HL-60 (cell line): ENCODE results near the gene ATP6V1F.

ENCODE experiments used
- GABPA ChIP-seq: IDR thresholded peaks from 2 replicates; pipeline ENCODE4 v1.6.1; 2012; ENCODE audit warnings: low read depth
- TF ChIP-seq, protein P1 (sequence below): IDR thresholded peaks from one replicate; pipeline ENCODE4 v1.5.1; 2011; ENCODE audit warnings: low read length, control low read depth, inconsistent platforms; ENCODE audit not compliant: insufficient read depth
- TF ChIP-seq, protein P2 (sequence below): IDR thresholded peaks from 2 replicates; pipeline ENCODE4 v1.6.1; 2012; ENCODE audit warnings: low read depth; ENCODE audit not compliant: insufficient replicate concordance

DNA sequence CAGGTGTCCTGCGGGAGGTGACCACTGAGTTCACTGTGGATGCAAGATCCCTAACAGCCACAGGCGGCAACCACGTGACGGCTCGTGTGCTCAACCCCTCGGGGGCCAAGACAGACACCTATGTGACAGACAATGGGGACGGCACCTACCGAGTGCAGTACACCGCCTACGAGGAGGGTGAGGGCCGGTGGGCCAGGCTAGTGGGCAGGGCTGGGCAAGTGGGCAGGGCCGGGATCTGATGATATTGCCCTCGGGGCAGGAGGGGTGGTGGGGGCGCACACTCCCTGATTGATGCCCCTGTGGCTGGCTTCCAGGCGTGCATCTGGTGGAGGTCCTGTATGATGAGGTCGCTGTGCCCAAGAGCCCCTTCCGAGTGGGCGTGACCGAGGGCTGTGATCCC is 16.7 kb upstream of the ATP6V1F start:
- TF ChIP-seq, protein P1, sequence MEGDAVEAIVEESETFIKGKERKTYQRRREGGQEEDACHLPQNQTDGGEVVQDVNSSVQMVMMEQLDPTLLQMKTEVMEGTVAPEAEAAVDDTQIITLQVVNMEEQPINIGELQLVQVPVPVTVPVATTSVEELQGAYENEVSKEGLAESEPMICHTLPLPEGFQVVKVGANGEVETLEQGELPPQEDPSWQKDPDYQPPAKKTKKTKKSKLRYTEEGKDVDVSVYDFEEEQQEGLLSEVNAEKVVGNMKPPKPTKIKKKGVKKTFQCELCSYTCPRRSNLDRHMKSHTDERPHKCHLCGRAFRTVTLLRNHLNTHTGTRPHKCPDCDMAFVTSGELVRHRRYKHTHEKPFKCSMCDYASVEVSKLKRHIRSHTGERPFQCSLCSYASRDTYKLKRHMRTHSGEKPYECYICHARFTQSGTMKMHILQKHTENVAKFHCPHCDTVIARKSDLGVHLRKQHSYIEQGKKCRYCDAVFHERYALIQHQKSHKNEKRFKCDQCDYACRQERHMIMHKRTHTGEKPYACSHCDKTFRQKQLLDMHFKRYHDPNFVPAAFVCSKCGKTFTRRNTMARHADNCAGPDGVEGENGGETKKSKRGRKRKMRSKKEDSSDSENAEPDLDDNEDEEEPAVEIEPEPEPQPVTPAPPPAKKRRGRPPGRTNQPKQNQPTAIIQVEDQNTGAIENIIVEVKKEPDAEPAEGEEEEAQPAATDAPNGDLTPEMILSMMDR, result no peak
- no peak for TF ChIP-seq GABPA
- TF ChIP-seq, protein P2, sequence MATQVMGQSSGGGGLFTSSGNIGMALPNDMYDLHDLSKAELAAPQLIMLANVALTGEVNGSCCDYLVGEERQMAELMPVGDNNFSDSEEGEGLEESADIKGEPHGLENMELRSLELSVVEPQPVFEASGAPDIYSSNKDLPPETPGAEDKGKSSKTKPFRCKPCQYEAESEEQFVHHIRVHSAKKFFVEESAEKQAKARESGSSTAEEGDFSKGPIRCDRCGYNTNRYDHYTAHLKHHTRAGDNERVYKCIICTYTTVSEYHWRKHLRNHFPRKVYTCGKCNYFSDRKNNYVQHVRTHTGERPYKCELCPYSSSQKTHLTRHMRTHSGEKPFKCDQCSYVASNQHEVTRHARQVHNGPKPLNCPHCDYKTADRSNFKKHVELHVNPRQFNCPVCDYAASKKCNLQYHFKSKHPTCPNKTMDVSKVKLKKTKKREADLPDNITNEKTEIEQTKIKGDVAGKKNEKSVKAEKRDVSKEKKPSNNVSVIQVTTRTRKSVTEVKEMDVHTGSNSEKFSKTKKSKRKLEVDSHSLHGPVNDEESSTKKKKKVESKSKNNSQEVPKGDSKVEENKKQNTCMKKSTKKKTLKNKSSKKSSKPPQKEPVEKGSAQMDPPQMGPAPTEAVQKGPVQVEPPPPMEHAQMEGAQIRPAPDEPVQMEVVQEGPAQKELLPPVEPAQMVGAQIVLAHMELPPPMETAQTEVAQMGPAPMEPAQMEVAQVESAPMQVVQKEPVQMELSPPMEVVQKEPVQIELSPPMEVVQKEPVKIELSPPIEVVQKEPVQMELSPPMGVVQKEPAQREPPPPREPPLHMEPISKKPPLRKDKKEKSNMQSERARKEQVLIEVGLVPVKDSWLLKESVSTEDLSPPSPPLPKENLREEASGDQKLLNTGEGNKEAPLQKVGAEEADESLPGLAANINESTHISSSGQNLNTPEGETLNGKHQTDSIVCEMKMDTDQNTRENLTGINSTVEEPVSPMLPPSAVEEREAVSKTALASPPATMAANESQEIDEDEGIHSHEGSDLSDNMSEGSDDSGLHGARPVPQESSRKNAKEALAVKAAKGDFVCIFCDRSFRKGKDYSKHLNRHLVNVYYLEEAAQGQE, result no peak
